K562 (cell line): ENCODE measurements around the gene FGD6. TPM values are rescaled to one million over a fixed set of nuclear protein-coding genes. Genes with fewer than 3 reads are reported as not detected.

Source experiments
- ATAC-seq: fragments of 200-7000 bp; cut with Tn5 transposase; 3 replicates; pipeline ENCODE4 v1.9.1; 2020; ENCODE audit warnings: moderate library complexity
- BruUV-seq: library from RNA; stranded (reverse); fragments of 400-500 nt; replicated peaks from 2 replicates; lab custom pipeline; 2021; lab: Mats Ljungman, UMichigan
- CTCF ChIA-PET: fragments of 300-600 bp; formaldehyde crosslinking; extraction: SDS; loops from one replicate; lab custom pipeline; 2021; ENCODE audit warnings: low intra/inter-chr PET ratio; lab: Yijun Ruan, JAX
- POLR2A ChIA-PET: fragments of 300-600, 350-650 bp; sonication (Branson Sonifier 250); formaldehyde crosslinking; extraction: SDS; loops from one replicate; lab custom pipeline; 2021; ENCODE audit warnings: antibody characterized with exemption, inconsistent platforms; lab: Yijun Ruan, JAX
- DNase-seq, 4 experiments: peaks; one replicate each; pipeline versions ENCODE4 v3.0.0 to v3.0.0-alpha.2; 2011 to 2018; ENCODE audit warnings: low spot score in 3 of 4, mixed read lengths in 3 of 4; ENCODE audit errors: extremely low read depth in 1 of 4
- FAIRE-seq: peaks from 2 replicates; lab custom pipeline; 2011; peaks lifted over from hg19 to GRCh38; lab: Jason Lieb, UNC
- H2AFZ ChIP-seq: 2 replicates; pipeline ENCODE4 v1.6.0; 2011; ENCODE audit warnings: low read depth, low read length, control low read depth, inconsistent platforms
- H3K27ac ChIP-seq: fragments of 200-600 bp; 3 replicates; pipeline ENCODE4 v1.8.0; 2011; ENCODE audit warnings: low read depth, mild to moderate bottlenecking, control low read depth, inconsistent platforms, low read length, moderate library complexity, mixed read lengths; ENCODE audit errors: extremely low read depth
- H3K27me3 ChIP-seq, 2 experiments: fragments of 300-600 bp in 1 of 2; 2 replicates in 1 of 2; 3 replicates in 1 of 2; pipeline versions ENCODE4 v1.6.0 to v1.8.0; 2011; ENCODE audit warnings: inconsistent platforms in 2 of 2, low read length in 2 of 2, mild to moderate bottlenecking in 1 of 2, mixed read lengths in 1 of 2, moderate library complexity in 1 of 2; ENCODE audit not compliant: control insufficient read depth in 2 of 2, insufficient read depth in 2 of 2
- H3K36me3 ChIP-seq: fragments of 300-600 bp; 3 replicates; pipeline ENCODE4 v1.8.0; 2011; ENCODE audit warnings: mild to moderate bottlenecking, low read length, inconsistent platforms; ENCODE audit not compliant: control insufficient read depth, insufficient read depth
- H3K4me1 ChIP-seq, 2 experiments: fragments of 200-600 bp in 1 of 2; replicated peaks in 1 of 2; 2 replicates in 1 of 2; 3 replicates in 1 of 2; pipeline versions ENCODE4 v1.5.1 to v1.8.0; 2011; ENCODE audit warnings: inconsistent platforms in 2 of 2, low read length in 2 of 2, mild to moderate bottlenecking in 1 of 2, mixed read lengths in 1 of 2, moderate library complexity in 1 of 2; ENCODE audit not compliant: control insufficient read depth in 2 of 2, insufficient read depth in 2 of 2
- H3K4me2 ChIP-seq: 2 replicates; pipeline ENCODE4 v1.6.1; 2011; ENCODE audit warnings: low read length, control low read depth, inconsistent platforms, mixed read lengths; ENCODE audit not compliant: insufficient read depth
- H3K4me3 ChIP-seq: fragments of 200-600 bp; sonication (generic), shearing (Covaris generic); 2 replicates; pipeline ENCODE4 v1.5.1; 2016; ENCODE audit warnings: control low read depth, inconsistent platforms
- H3K79me2 ChIP-seq: fragments of 200-600 bp; 3 replicates; pipeline ENCODE4 v1.8.0; 2011; ENCODE audit warnings: low read length, inconsistent platforms; ENCODE audit not compliant: control insufficient read depth, insufficient read depth
- H3K9ac ChIP-seq, 2 experiments: 2 replicates each; pipeline versions ENCODE4 v1.6.0 to v1.6.1; 2011; ENCODE audit warnings: low read depth in 2 of 2, low read length in 2 of 2, control low read depth in 1 of 2, inconsistent platforms in 1 of 2, mild to moderate bottlenecking in 1 of 2, mixed read lengths in 1 of 2; ENCODE audit not compliant: insufficient read depth in 1 of 2
- H3K9me1 ChIP-seq: one replicate; pipeline ENCODE4 v1.6.0; 2011; ENCODE audit warnings: inconsistent platforms, mild to moderate bottlenecking, low read length, moderate library complexity; ENCODE audit not compliant: control insufficient read depth, insufficient read depth
- H3K9me3 ChIP-seq: replicated peaks from 2 replicates; pipeline ENCODE4 v1.5.1; 2011; ENCODE audit warnings: low read depth, low read length, inconsistent platforms; ENCODE audit not compliant: control insufficient read depth, insufficient read depth
- H4K20me1 ChIP-seq: replicated peaks from 2 replicates; pipeline ENCODE4 v1.6.1; 2011; ENCODE audit warnings: low read length, inconsistent platforms, mixed read lengths; ENCODE audit not compliant: control insufficient read depth, insufficient read depth
- DACH1 ChIP-seq: fragments of 450-650 bp; IDR thresholded peaks from 2 replicates; pipeline ENCODE4 v1.6.1; 2018; ENCODE audit not compliant: partially characterized antibody
- MEIS2 ChIP-seq: fragments of 450-650 bp; IDR thresholded peaks from 2 replicates; pipeline ENCODE4 v1.6.1; 2014; ENCODE audit warnings: mild to moderate bottlenecking; ENCODE audit not compliant: partially characterized antibody
- NCOA1 ChIP-seq: fragments of 450-650 bp; IDR thresholded peaks from 2 replicates; pipeline ENCODE4 v1.6.1; 2016; ENCODE audit warnings: low read depth
- XRCC4 ChIP-seq: IDR thresholded peaks from one replicate; pipeline ENCODE4 v1.6.1; 2011; ENCODE audit not compliant: insufficient read depth, insufficient read length; ENCODE audit errors: extremely low read depth
- WGBS: fragments of 100-300 bp; shearing (Covaris generic); methylation state at CpG from one replicate; pipeline ENCODE4 v1.1.6; 2016; ENCODE audit warnings: low coverage, mixed read lengths; ENCODE audit not compliant: insufficient coverage; ENCODE audit errors: missing lambda C conversion rate; 5-methylcytosine and 5-hydroxymethylcytosine counted together
- in situ Hi-C: fragments of 300-500 bp; cut with MboI; formaldehyde crosslinking; loops from 4 replicates; pipeline ENCODE4 v1.15.0; 2018; ENCODE audit warnings: inconsistent platforms, mixed read lengths
- intact Hi-C: fragments of 100-400 bp; cut with micrococcal nuclease; formaldehyde crosslinking; loops from 2 replicates; pipeline ENCODE4 v1.14.2; 2022
- polyA plus RNA-seq, 8 experiments: library from polyadenylated mRNA; depleted of rRNA in 4 of 8; stranded (reverse) in 5 of 8; unstranded in 3 of 8; fragments of >200 nt; fragmentation: Nextera tagmentation in 2 of 8; fragmentation: Illumina TruSeq in 1 of 8; extraction: Ambion mirVana in 2 of 8; extraction: Trizol in 1 of 8; gene quantifications; 2 replicates each; pipeline versions ENCODE4 v1.2.1 to v1.2.3, GENCODE V29; 2011 to 2014; ENCODE audit warnings: inconsistent platforms in 1 of 8, missing spikeins in 1 of 8
- total RNA-seq, 7 experiments: library from RNA; depleted of rRNA in 6 of 7; stranded (reverse); fragments of >200 nt in 6 of 7; fragmentation: Illumina TruSeq in 2 of 7; extraction: Trizol in 2 of 7; gene quantifications; 2 replicates each; pipeline versions ENCODE4 v1.2.1 to v1.2.3, GENCODE V29; 2011 to 2021; ENCODE audit warnings: low replicate concordance in 1 of 7
- TF ChIP-seq, protein P1 (sequence below): fragments of 450-650 bp; IDR thresholded peaks from 2 replicates; pipeline ENCODE4 v1.6.1; 2016
- TF ChIP-seq, protein P2 (sequence below): fragments of 450-650 bp; conservative IDR thresholded peaks from 2 replicates; pipeline ENCODE4 v1.6.1; 2016; ENCODE audit warnings: missing genetic modification characterization, low read depth, mild to moderate bottlenecking, missing compliant biosample characterization, moderate library complexity
- TF ChIP-seq, protein P3 (sequence below): fragments of 450-650 bp; IDR thresholded peaks from 2 replicates; pipeline ENCODE4 v1.6.1; 2016; ENCODE audit warnings: missing biosample characterization, missing genetic modification characterization
- TF ChIP-seq, protein P4 (sequence below), 2 experiments: IDR thresholded peaks in 1 of 2; conservative IDR thresholded peaks in 1 of 2; 2 replicates each; pipeline ENCODE4 v1.6.1; 2016; ENCODE audit warnings: low read depth in 2 of 2, mild to moderate bottlenecking in 1 of 2, missing compliant biosample characterization in 1 of 2, missing genetic modification characterization in 1 of 2, moderate library complexity in 1 of 2

FGD6 gene
- total and polyA plus RNA-seq, 9 of the 15 experiments (the other 6 are each of a cell fraction or from before 2014, with no cell fraction given): 1.5 to 11.1 (median 5.8) TPM

DNA sequence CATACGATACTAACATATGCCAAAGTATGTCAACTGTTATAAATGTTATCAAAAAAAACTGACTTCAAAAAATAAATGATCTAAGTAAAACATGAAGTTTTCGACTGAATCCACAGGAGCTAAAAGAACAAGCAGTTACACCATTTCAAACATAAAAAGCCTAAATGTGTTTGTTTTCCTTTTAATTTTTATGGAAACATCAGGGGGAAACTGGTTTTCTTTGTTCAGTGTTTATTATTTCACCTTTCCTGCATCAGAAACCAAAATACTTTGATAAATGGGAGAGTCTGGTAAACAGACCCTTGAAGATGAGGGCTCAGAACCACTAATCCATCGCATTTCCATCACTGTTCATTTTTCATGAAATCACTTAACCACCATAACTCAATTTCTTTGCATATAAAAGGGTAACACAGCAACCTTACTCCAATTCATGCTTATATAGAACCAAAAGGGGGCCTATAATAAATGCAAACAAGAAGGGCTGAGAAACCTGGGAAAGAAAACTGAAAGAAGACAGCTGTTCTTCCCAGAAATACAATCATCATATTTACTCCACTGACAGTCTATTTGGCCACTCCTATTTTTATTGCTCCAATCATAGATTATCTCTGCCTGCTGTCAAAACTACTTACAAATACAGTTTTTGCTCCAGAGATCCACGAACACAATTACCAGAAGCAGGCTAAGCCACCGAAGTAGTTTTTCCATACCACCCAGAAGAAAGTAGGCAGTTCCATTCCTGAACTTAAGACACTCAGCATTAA, 17.0 kb downstream of the FGD6 start:
- peak overlapping the region in 1 of 2 experiments; percentile 21; a peak in 2 of 4 replicates for H3K9ac ChIP-seq
- peaks cover 23 to 48% of the 10 kb centered on the region in 2 experiments for H3K4me1 ChIP-seq

More for the DNA sequence above, 17.0 kb downstream of the FGD6 start:
- H3K4me2 ChIP-seq: peak overlapping the region; percentile 47
- DNase-seq (no peak), ATAC-seq (no peak), FAIRE-seq (no peak)
- H3K79me2 ChIP-seq: peaks cover 52% of the 10 kb centered on the region
- 30% methylated on average over 5 of the region's 5 CpGs for WGBS
- H3K36me3 ChIP-seq: no peaks in the 10 kb centered on the region
- 0 out of 3 replicates have a peak overlapping the region, but pooled peaks have one; percentile 21 for H3K27ac ChIP-seq
- H3K9me3 ChIP-seq: no peaks in the 10 kb centered on the region
- H3K4me3 ChIP-seq: no peak overlapping the region
- no peaks in the 10 kb centered on the region for H4K20me1 ChIP-seq
- ChIA-PET POLR2A (interaction anchor here (1.0 to 2.2 kb wide), 6 partner anchors 9 to 46 kb away, joined by 3 to 8 read pairs (median 4); partner anchors contain the start of genes FGD6 and VEZT), CTCF (no interaction called here)
- H3K27me3 ChIP-seq: no peaks in the 10 kb centered on the region
- peak overlapping the region; percentile 48; the same call in 1 of the 2 replicates for H2AFZ ChIP-seq
- H3K9me1 ChIP-seq: no peaks in the 10 kb centered on the region
- BruUV-seq: no TSS peak
- in situ Hi-C loops: no loop called here
- intact Hi-C loops: no loop called here
- no peak for TF ChIP-seq XRCC4
- TF ChIP-seq DACH1: peak; percentile 14
- TF ChIP-seq MEIS2: peak; percentile 5
- TF ChIP-seq, protein P1, sequence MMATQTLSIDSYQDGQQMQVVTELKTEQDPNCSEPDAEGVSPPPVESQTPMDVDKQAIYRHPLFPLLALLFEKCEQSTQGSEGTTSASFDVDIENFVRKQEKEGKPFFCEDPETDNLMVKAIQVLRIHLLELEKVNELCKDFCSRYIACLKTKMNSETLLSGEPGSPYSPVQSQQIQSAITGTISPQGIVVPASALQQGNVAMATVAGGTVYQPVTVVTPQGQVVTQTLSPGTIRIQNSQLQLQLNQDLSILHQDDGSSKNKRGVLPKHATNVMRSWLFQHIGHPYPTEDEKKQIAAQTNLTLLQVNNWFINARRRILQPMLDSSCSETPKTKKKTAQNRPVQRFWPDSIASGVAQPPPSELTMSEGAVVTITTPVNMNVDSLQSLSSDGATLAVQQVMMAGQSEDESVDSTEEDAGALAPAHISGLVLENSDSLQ: 0 out of 2 replicates have a peak, but pooled peaks have one; percentile 20
- no peak for TF ChIP-seq NCOA1
- TF ChIP-seq, protein P2, sequence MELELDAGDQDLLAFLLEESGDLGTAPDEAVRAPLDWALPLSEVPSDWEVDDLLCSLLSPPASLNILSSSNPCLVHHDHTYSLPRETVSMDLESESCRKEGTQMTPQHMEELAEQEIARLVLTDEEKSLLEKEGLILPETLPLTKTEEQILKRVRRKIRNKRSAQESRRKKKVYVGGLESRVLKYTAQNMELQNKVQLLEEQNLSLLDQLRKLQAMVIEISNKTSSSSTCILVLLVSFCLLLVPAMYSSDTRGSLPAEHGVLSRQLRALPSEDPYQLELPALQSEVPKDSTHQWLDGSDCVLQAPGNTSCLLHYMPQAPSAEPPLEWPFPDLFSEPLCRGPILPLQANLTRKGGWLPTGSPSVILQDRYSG (tag): no peak
- TF ChIP-seq, protein P3, sequence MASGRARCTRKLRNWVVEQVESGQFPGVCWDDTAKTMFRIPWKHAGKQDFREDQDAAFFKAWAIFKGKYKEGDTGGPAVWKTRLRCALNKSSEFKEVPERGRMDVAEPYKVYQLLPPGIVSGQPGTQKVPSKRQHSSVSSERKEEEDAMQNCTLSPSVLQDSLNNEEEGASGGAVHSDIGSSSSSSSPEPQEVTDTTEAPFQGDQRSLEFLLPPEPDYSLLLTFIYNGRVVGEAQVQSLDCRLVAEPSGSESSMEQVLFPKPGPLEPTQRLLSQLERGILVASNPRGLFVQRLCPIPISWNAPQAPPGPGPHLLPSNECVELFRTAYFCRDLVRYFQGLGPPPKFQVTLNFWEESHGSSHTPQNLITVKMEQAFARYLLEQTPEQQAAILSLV (tag): no peak
- TF ChIP-seq, protein P4, sequence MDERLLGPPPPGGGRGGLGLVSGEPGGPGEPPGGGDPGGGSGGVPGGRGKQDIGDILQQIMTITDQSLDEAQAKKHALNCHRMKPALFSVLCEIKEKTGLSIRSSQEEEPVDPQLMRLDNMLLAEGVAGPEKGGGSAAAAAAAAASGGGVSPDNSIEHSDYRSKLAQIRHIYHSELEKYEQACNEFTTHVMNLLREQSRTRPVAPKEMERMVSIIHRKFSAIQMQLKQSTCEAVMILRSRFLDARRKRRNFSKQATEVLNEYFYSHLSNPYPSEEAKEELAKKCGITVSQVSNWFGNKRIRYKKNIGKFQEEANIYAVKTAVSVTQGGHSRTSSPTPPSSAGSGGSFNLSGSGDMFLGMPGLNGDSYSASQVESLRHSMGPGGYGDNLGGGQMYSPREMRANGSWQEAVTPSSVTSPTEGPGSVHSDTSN (CRISPR knock-in tag; IDR thresholded peaks at IDR 0.05; ENCODE audit: low read depth): no peak
- TF ChIP-seq, protein P4 (tag; conservative IDR thresholded peaks at IDR 0.05; ENCODE audit: low read depth): 0 out of 2 replicates have a peak, but pooled peaks have one; percentile 30
- TF ChIP-seq, all 486 proteins: peak for 4
